ENCODE results near the gene FAM229A.
A peak's percentile ranks its signal among the peaks of the same experiment; 100 is the strongest.
"Not testable (repeated sequence)": the region's sequence is repeated elsewhere in the genome, so short reads cannot be mapped to it uniquely, and the experiment has no call there.

The FAM229A gene

DNA sequence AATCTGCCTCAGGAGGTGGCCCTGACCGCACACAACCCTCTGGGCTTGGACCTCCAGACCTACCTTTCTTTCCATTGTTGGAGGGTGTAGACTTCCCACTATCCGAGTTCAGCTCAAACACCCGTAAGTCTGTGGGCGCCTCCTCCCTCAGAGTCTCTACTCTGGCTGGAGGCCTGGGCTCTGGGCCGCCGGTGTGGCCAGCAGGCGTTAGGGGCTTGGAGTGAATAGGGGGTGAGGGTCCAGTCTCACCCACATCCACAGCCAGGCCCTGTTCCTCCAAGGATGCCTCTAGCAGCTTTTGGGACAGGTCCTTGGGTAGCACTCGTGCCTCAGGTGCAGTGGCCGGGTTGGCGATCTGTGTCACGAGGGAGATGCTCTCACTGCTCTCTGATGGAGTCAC lies 13.9 kb upstream of the FAM229A start:
- DNase-seq = no peak

DNA sequence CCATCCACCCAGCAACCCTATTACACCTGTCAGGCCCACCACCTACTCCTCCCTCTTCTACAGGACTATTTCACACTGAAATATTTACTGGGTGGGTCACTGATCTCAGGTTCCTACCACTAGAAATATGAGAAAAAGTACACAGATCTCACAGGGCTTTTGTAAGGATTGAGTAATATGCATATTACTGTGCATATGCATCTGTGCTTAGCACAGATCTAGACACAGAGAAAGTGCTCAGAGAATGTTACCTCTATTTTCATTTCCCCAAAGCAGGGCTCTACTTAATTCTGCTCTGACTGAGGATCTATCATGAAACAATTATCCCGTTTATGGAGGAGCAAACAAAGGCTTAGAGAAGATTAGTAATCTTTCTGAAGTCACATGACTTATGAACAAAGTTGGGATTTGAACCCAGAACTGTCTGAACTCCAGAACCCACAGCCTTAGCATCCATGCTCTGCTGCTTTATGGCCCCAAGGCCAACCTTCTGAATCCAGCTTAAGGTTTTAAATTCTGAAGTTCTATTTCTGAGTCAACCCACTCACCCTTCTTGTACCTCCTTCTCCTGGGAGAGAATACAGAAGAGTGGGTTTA lies 11.8 kb upstream of the FAM229A start:
- DNase-seq = no peak

DNA sequence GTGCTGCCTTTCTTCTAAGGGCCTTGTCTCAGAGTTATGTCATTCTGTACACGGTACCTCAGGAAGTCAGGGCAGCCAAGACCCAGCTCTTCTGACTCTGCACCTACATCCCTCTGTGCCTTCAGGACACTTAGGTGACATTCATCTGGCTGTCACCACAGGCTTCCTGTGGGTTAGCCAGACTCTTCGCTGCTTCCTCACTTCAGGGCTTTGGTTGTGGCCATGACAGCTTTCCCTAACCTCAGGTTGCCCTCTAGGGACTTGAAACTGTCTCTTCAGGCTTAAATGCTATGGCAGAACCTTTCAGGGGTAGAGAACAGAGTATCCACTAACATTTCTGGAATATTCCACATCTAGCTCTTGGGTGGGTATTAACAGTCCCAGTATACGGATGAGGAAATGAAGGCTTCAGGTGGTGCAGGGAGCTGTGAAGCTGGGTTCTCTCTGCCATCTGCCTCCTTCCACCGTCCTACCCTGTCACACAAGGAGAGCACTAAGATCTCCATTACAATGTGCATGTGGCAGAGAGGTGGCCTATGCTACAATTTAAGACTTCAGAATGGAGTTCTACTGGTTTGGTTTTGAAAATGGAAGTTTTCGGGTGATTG lies 10.0 kb upstream of the FAM229A start:
- no peak for DNase-seq

DNA sequence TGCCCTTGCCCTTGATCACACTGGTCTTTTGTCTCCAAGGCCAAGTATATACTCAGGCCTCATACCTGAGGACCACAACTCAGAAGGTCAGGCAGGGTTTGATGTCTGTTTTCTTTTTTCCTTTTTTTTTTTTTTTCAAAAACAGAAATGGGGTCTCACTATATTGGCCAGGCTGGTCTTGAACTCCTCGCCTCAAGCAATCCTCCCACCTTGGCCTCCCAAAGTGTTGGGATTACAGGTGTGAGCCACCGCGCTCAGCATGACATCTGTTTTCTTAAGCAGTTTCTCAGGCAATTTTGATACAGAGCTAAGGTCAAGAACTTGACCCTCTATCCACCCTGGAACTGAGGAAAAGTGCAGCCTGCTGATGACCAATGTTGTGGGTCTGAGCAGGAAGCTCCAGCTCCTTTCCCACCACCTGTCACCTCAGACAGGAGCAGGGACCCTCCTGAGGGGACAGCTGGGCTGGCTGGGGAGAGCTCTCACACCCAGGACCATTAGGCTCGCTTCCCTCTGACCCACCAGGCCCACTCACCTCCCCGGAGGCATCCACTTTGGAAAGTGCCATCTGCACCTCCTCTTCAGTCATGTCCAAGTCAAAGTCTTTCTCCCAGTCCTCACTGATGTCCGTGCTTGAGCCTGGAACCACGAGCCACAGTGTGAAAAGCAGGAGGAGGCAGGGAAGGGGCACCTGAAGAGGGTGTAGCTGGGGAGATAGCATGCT lies 5.8 kb upstream of the FAM229A start:
- DNase-seq = no peak

- DNase-seq = no peak
These were observed 3.2 kb upstream of the FAM229A start for GRCh38 chr1:32365445-32365844.

DNA sequence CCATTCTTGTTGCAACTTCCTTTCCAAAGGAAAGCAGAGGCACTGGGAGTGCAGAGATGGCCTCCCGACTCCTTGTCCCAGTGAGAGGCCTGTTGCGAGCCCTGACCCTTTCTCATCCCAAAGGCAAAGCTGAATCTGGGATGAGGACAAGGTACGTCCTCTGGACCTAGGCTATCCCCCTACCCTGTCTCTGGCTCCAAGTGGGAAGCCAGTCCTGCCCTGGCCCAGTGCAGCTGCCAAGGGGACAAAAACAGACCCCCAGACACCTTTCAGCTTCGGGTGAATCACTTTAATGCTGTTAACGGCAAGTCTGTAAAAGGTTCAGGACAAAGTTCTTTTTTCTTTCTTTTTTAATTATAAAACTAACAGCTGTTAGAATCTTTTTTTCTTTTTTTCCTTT lies 2.6 kb upstream of the FAM229A start:
- no peak for DNase-seq

DNA sequence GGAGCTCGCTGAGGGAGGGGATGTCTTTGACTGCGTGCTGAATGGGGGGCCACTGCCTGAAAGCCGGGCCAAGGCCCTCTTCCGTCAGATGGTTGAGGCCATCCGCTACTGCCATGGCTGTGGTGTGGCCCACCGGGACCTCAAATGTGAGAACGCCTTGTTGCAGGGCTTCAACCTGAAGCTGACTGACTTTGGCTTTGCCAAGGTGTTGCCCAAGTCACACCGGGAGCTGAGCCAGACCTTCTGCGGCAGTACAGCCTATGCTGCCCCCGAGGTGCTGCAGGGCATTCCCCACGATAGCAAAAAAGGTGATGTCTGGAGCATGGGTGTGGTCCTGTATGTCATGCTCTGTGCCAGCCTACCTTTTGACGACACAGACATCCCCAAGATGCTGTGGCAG lies 1.4 kb upstream of the FAM229A start:
- no peak for DNase-seq

GRCh38 chr1:32361674-32362473 lies 411 bp downstream of the FAM229A start:
- DNase-seq = peak; percentile 35

DNA sequence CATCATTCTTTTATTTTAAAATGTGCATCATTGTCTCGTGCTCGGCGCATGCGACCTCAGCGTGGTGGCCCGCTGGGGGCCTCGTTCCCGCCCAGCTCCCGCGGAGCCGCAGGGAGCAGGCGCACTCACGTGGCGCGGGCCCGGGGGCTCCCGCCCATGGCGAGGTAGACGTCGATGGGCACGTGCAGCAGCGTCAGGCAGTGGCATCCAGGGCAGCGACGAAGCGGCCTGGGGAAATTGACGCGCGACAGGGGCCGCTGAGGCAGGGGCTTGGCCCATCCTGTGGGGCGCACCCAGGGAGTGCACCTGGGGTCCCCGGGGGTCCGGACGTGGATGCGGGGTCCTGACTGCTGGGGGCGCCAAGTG lies 994 bp downstream of the FAM229A start:
- no peak for DNase-seq

- DNase-seq = no peak
These were observed 3.9 kb downstream of the FAM229A start for GRCh38 chr1:32358435-32358834.

DNA sequence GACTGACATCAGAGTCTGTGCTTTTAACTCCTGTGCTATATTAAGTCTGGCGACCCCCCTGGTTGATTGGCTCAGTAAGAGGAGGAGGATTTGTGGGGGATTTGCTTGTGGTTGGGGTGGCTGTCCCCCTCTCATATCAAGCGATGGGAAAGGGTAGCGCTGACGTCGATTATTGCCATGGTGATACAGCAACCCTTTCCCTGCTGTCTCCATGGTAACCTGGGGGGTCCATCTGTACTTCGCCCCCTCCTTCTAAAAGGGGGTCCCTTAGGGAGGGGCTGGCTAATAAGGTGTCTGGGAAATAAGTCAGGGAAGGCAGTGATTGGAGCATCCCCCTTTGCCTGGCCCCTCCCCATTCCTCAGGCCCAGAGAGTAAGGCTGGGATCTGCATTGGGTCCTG lies 4.7 kb downstream of the FAM229A start:
- DNase-seq = no peak

DNA sequence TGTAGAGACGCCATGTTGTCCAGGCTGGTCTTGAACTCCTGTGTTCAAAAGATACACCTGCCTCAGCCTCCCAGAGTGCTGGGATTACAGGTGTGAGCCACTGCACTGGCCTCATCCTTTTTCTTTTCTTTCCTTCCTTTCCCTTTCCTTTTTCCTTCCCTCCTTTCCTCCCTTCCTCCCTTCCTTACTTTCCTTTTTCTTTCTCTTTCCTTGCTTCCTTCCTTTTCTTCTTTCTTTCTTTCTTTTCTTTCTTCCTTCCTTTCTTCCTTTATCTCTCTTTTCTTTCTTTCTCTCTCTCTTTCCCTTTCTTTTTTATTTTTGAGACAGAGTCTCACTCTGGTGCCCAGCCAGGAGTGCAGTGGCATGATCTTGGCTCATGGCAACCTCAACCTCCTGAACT lies 5.8 kb downstream of the FAM229A start:
- DNase-seq = no peak

DNA sequence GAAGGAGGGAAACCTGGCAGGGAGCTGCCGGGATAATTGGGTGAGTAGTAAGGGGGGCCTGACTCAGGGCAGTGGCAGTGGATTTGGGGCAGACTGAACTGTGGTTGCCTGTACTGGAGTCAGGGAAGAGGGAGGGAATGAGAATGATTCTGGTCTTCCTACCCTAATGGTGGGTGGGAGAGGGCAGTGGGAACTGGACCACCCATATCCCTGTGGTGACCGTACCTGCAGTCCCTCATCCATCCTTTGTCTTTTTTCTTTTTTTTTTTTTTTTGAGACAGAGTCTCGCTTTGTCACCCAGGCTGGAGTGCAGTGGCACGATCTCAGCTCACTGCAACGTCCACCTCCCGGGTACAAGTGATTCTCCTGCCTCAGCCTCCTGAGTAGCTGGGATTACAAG lies 6.5 kb downstream of the FAM229A start:
- not testable (repeated sequence) for DNase-seq

GRCh38 chr1:32353886-32354570 lies 8.3 kb downstream of the FAM229A start:
- no peak for DNase-seq

DNA sequence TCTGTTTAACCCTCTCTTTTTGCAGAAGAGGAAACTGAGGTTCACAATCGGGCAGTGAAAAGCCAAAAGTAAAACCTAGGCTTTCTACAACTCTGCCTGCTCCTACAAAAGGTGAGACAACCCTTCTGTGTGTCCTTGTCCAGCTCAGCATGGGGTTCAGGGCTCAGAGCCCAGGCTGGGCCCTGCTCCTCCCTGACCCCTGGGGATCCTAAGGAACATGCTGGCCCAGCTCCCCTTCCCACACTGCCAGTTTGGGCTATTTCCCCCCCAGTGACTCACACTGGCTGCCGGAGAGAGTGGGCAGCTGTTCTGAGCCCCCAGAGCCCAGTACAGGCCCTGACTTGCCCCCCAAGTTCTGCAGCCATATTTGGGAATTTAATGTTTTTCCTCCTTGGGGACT lies 8.9 kb downstream of the FAM229A start:
- no peak for DNase-seq

GRCh38 chr1:32352831-32353383 lies 9.4 kb downstream of the FAM229A start:
- no peak for DNase-seq

GRCh38 chr1:32352239-32352745 lies 10.0 kb downstream of the FAM229A start:
- no peak for DNase-seq

DNA sequence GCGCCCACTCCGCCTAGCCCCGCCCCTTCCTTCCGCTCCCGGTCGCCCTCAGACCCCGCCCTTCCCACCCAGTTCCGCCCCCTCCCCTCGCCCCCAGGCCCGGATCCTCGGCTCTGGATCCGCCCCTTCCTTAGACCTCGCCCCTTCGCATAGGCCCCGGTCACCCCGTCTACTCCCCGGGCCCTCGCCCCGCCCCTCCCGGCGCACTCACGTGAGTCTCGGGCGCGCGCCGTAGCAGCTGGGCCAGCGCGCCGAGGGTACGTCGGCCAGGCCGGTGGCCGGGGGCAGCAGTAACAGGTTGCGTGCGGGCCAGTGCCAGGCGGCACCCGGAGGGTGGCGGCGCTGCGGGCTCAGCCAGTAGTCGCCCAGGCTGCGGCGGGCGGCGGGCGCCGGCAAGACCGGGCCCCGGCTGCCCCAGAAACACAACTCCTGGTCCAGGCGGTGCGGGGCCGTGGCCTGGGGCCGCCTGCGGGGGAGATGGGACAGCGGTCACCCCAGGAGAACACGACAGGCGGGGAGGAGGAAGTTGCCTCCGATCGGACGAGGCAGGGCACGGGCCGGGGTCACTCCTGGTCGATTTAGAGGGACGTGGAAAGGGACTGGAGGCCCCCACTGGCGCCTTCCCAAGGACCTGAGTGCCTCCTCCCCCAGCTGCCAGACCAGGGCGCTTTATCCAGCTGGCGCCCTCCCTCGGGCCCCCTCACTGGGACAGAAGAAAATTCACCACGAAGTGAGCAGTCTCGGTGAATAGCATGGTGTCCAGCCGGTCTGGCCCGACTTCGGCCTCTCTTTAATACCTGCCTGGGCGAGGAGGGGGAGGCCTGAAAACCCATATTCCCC lies 10.7 kb downstream of the FAM229A start:
- peak; percentile 92 for DNase-seq

- peak; percentile 83 for DNase-seq
These were observed 11.4 kb downstream of the FAM229A start for GRCh38 chr1:32350785-32351398.

DNA sequence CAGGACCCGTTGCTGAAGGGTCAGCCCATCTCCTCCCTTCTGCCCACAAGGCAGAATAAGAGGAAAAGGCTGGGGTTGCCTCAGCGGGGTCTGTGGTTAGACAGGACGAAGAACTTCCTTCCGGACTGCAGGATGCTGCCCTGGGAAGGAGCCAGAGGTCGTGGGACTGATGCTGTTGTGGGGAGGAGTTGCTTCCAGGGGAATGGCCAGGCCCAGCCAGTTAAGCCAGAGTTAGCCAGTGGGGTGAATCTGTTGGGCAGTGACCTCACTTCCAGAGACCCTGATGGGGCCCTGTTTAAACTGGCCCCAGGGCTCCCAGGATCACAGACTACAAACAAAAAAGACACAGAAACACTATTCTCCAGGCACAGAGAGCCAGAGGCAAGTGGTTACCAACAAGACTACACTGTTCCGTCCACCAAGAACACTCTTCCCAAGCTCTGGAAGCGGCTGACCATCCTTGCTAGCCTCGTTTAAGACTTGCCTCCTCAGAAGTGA lies 13.0 kb downstream of the FAM229A start:
- no peak for DNase-seq
